HCT116 (cell line): Measurements from ENCODE around the gene NDUFA7. TPM values are rescaled to one million over a fixed set of nuclear protein-coding genes. Genes with fewer than 3 reads are reported as not detected.

Source experiments
- ATAC-seq: fragments of 200-7000 bp; cut with Tn5 transposase; 2 replicates; pipeline ENCODE4 v1.9.1; 2020; ENCODE audit warnings: mild to moderate bottlenecking, moderate library complexity
- BruUV-seq: library from RNA; stranded (reverse); fragments of 400-500 nt; replicated peaks from 2 replicates; lab custom pipeline; 2021; lab: Mats Ljungman, UMichigan
- CTCF ChIA-PET: fragments of 300-600 bp; sonication (Branson Sonifier 250); formaldehyde crosslinking; loops from one replicate; lab custom pipeline; 2021; ENCODE audit warnings: antibody characterized with exemption; lab: Charles Lee
- POLR2A ChIA-PET: fragments of 300-600, 350-600 bp; sonication (Branson Sonifier 250); formaldehyde crosslinking; loops from one replicate; lab custom pipeline; 2021; ENCODE audit warnings: antibody characterized with exemption; lab: Charles Lee
- RAD21 ChIA-PET, 2 experiments: fragments of 300-600 bp; sonication (Branson Sonifier 250); formaldehyde crosslinking; loops; one replicate each; lab custom pipeline; 2023; ENCODE audit warnings: low total read pairs in 2 of 2; ENCODE audit not compliant: uncharacterized antibody in 2 of 2, unreplicated experiment in 2 of 2, low non-redundant PET in 1 of 2; lab: Charles Lee
- DNase-seq: peaks from one replicate; pipeline ENCODE4 v3.0.0-alpha.2; 2010; ENCODE audit warnings: low read depth, low spot score
- H2AFZ ChIP-seq: fragments of 200-600 bp; shearing (Covaris generic), sonication (generic); 2 replicates; pipeline ENCODE4 v1.6.1; 2017; ENCODE audit warnings: low read depth, mixed run types, mixed read lengths, antibody characterized with exemption, low read length; ENCODE audit not compliant: poor library complexity, severe bottlenecking
- H3K27ac ChIP-seq: 2 replicates; pipeline ENCODE4 v1.5.1; 2012; ENCODE audit warnings: low read depth, low read length
- H3K27me3 ChIP-seq: fragments of 200-600 bp; sonication (generic); 2 replicates; pipeline ENCODE4 v1.6.1; 2016; ENCODE audit warnings: mixed run types, low read length, mixed read lengths; ENCODE audit not compliant: insufficient read depth
- H3K36me3 ChIP-seq, 2 experiments: fragments of 200-500 bp in 1 of 2; fragments of 200-600 bp in 1 of 2; sonication (Bioruptor generic) in 1 of 2; sonication (generic) in 1 of 2; 2 replicates each; pipeline versions ENCODE4 v1.5.1 to v1.6.1; 2014 to 2016; ENCODE audit warnings: low read length in 2 of 2, inconsistent platforms in 1 of 2, mixed read lengths in 1 of 2, mixed run types in 1 of 2; ENCODE audit not compliant: insufficient read depth in 2 of 2, control insufficient read depth in 1 of 2
- H3K4me1 ChIP-seq, 2 experiments: fragments of 200-600 bp in 1 of 2; sonication (generic) in 1 of 2; 2 replicates each; pipeline versions ENCODE4 v1.5.1 to v1.6.1; 2012 to 2017; ENCODE audit warnings: low read length in 2 of 2, inconsistent platforms in 1 of 2, mild to moderate bottlenecking in 1 of 2, mixed read lengths in 1 of 2, mixed run types in 1 of 2, moderate library complexity in 1 of 2; ENCODE audit not compliant: insufficient read depth in 2 of 2, control insufficient read depth in 1 of 2
- H3K4me2 ChIP-seq: fragments of 200-600 bp; sonication (generic); 2 replicates; pipeline ENCODE4 v1.6.1; 2017; ENCODE audit warnings: mixed run types, low read length, mixed read lengths
- H3K4me3 ChIP-seq, 2 experiments: fragments of 200-600 bp in 1 of 2; sonication (generic) in 1 of 2; replicated peaks in 1 of 2; 2 replicates each; pipeline ENCODE4 v1.5.1; 2011 to 2016; ENCODE audit warnings: low read length in 2 of 2, control low read depth in 1 of 2, low read depth in 1 of 2, mild to moderate bottlenecking in 1 of 2, mixed read lengths in 1 of 2, mixed run types in 1 of 2
- H3K79me2 ChIP-seq: fragments of 200-600 bp; sonication (generic); 2 replicates; pipeline ENCODE4 v1.6.1; 2017; ENCODE audit warnings: mild to moderate bottlenecking, mixed run types, low read length, moderate library complexity, mixed read lengths; ENCODE audit not compliant: insufficient read depth
- H3K9ac ChIP-seq: fragments of 200-600 bp; sonication (generic); 2 replicates; pipeline ENCODE4 v1.6.1; 2016; ENCODE audit warnings: low read length, mixed read lengths
- H3K9me2 ChIP-seq: fragments of 200-600 bp; sonication (generic), shearing (Covaris generic); 2 replicates; pipeline ENCODE4 v1.6.1; 2017; ENCODE audit warnings: mixed run types, mild to moderate bottlenecking, moderate library complexity; ENCODE audit not compliant: insufficient read depth
- H3K9me3 ChIP-seq, 2 experiments: fragments of 200-500 bp in 1 of 2; fragments of 200-600 bp in 1 of 2; sonication (Bioruptor generic) in 1 of 2; sonication (generic) in 1 of 2; 2 replicates each; pipeline ENCODE4 v1.6.1; 2014 to 2017; ENCODE audit warnings: low read length in 2 of 2, mixed read lengths in 2 of 2, inconsistent platforms in 1 of 2, low read depth in 1 of 2, mild to moderate bottlenecking in 1 of 2, mixed run types in 1 of 2, moderate library complexity in 1 of 2; ENCODE audit not compliant: control insufficient read depth in 1 of 2, insufficient read depth in 1 of 2
- H4K20me1 ChIP-seq: fragments of 200-600 bp; sonication (generic), shearing (Covaris generic); 2 replicates; pipeline ENCODE4 v1.6.1; 2017; ENCODE audit warnings: mixed run types, mild to moderate bottlenecking, moderate library complexity; ENCODE audit not compliant: insufficient read depth
- EGR1 ChIP-seq: IDR thresholded peaks from 2 replicates; pipeline ENCODE4 v1.6.1; 2012; ENCODE audit warnings: low read depth
- EZH2 ChIP-seq: fragments of 200-600 bp; sonication (generic); IDR thresholded peaks from 2 replicates; pipeline ENCODE4 v1.6.1; 2017; ENCODE audit warnings: antibody characterized with exemption, mixed run types
- EZH2phosphoT487 ChIP-seq: fragments of 200-600 bp; IDR thresholded peaks from 2 replicates; pipeline ENCODE4 v1.6.1; 2018; ENCODE audit warnings: antibody characterized with exemption, borderline replicate concordance
- RAD21 ChIP-seq: IDR thresholded peaks from 2 replicates; pipeline ENCODE4 v1.6.1; 2012; ENCODE audit warnings: low read depth, mild to moderate bottlenecking
- REST ChIP-seq: IDR thresholded peaks from 2 replicates; pipeline ENCODE4 v1.6.1; 2012; ENCODE audit warnings: low read depth
- SP1 ChIP-seq: IDR thresholded peaks from 2 replicates; pipeline ENCODE4 v1.6.1; 2012; ENCODE audit warnings: low read depth
- YY1 ChIP-seq: IDR thresholded peaks from 2 replicates; pipeline ENCODE4 v1.6.1; 2011; ENCODE audit warnings: low read length, low read depth, moderate library complexity, mild to moderate bottlenecking; ENCODE audit not compliant: insufficient replicate concordance; ENCODE audit errors: extremely low read depth
- intact Hi-C: fragments of 100-400 bp; cut with micrococcal nuclease; formaldehyde crosslinking; loops from 2 replicates; pipeline ENCODE4 v1.10.0; 2022
- total RNA-seq: library from RNA; stranded (reverse); gene quantifications from one replicate; pipeline ENCODE4 v1.2.1, GENCODE V29; 2021; ENCODE audit not compliant: unreplicated experiment
- TF ChIP-seq, protein P1 (sequence below): IDR thresholded peaks from 2 replicates; pipeline ENCODE4 v1.6.1; 2012
- TF ChIP-seq, protein P2 (sequence below): IDR thresholded peaks from 2 replicates; pipeline ENCODE4 v1.6.1; 2012

The NDUFA7 gene
- total RNA-seq, 1 experiment from 2014 or later: 86.9 TPM

DNA sequence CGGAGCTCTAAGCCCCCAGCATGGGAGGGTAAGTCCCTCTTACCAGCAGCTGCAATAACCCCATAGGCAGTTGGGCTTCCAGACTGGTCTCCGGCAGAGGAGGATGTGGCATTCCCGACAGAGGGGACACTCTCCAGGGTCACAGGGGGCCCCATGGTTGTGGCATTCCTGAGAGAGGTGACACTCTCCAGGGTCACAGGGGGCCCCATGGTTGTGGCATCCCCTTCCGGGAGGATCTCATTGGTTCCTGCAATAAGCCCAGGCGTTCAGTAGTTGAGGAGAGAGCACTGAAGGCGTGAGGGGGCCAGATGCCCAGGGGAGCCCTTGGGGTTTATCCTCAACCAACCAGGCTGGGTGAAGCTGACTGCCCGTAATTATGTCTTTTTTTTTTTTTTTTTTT is 18.4 kb downstream of the NDUFA7 start:
- no peak overlapping the region for H3K9ac ChIP-seq
- no peaks in the 10 kb centered on the region for H4K20me1 ChIP-seq
- H3K36me3 ChIP-seq: peaks cover 3 to 5% of the 10 kb centered on the region in 2 experiments; a peak in 1 of 4 replicates
- H3K4me2 ChIP-seq: no peak overlapping the region
- intact Hi-C loops: no loop called here
- no peak overlapping the region for H3K27ac ChIP-seq
- BruUV-seq: no TSS peak
- peaks cover 24 to 51% of the 10 kb centered on the region in 2 experiments for H3K4me1 ChIP-seq
- no peaks in the 10 kb centered on the region for H3K27me3 ChIP-seq
- no peak overlapping the region for H3K4me3 ChIP-seq
- ATAC-seq (no peak), DNase-seq (no peak)
- ChIA-PET CTCF (no interaction called here), RAD21 (no interaction called here), POLR2A (no interaction called here)
- no peaks in the 10 kb centered on the region for H3K9me2 ChIP-seq
- H2AFZ ChIP-seq: no peak overlapping the region
- H3K9me3 ChIP-seq: no peaks in the 10 kb centered on the region
- H3K79me2 ChIP-seq: peaks cover 31% of the 10 kb centered on the region
- TF ChIP-seq, protein P1, sequence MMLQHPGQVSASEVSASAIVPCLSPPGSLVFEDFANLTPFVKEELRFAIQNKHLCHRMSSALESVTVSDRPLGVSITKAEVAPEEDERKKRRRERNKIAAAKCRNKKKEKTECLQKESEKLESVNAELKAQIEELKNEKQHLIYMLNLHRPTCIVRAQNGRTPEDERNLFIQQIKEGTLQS: no peak
- TF ChIP-seq YY1 (no peak), SP1 (no peak), EZH2 (no peak), EGR1 (no peak), REST (no peak), RAD21 (no peak), EZH2phosphoT487 (no peak)
- TF ChIP-seq, protein P2, sequence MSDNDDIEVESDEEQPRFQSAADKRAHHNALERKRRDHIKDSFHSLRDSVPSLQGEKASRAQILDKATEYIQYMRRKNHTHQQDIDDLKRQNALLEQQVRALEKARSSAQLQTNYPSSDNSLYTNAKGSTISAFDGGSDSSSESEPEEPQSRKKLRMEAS: no peak
